Mesenchymal stem cell (in vitro differentiated cells and primary cell): ENCODE measurements around the gene RNF186. TPM values are rescaled to one million over a fixed set of nuclear protein-coding genes. Genes with fewer than 3 reads are reported as not detected.

Experiments used
- DNase-seq: peaks from one replicate; pipeline ENCODE4 v3.0.0-alpha.2; 2013
- H2AFZ ChIP-seq: one replicate; pipeline ENCODE4 v1.6.1; 2013; ENCODE audit warnings: low read depth, mild to moderate bottlenecking, control low read depth, inconsistent platforms, low read length, moderate library complexity
- H2AK5ac ChIP-seq: 2 replicates; pipeline ENCODE4 v1.6.1; 2013; ENCODE audit warnings: low read length, moderate library complexity, mild to moderate bottlenecking, inconsistent platforms; ENCODE audit not compliant: severe bottlenecking
- H2BK120ac ChIP-seq: one replicate; pipeline ENCODE4 v1.6.1; 2013; ENCODE audit warnings: low read depth, mild to moderate bottlenecking, inconsistent platforms, low read length, moderate library complexity
- H2BK12ac ChIP-seq, 2 experiments: one replicate each; pipeline ENCODE4 v1.6.1; 2013; ENCODE audit warnings: inconsistent platforms in 2 of 2, low read length in 2 of 2, mild to moderate bottlenecking in 2 of 2, moderate library complexity in 2 of 2, control low read depth in 1 of 2
- H2BK15ac ChIP-seq: one replicate; pipeline ENCODE4 v1.6.1; 2013; ENCODE audit warnings: mild to moderate bottlenecking, low read depth, inconsistent platforms; ENCODE audit not compliant: poor library complexity, severe bottlenecking
- H2BK5ac ChIP-seq: 2 replicates; pipeline ENCODE4 v1.6.1; 2013; ENCODE audit warnings: low read depth, mild to moderate bottlenecking, low read length, control low read depth, inconsistent platforms; ENCODE audit not compliant: poor library complexity, severe bottlenecking
- H3K14ac ChIP-seq, 2 experiments: one replicate each; pipeline ENCODE4 v1.6.1; 2013; ENCODE audit warnings: inconsistent platforms in 2 of 2, low read length in 2 of 2, control low read depth in 1 of 2, mild to moderate bottlenecking in 1 of 2, moderate library complexity in 1 of 2
- H3K18ac ChIP-seq, 2 experiments: one replicate each; pipeline ENCODE4 v1.6.1; 2013; ENCODE audit warnings: inconsistent platforms in 2 of 2, low read length in 2 of 2, control low read depth in 1 of 2, low read depth in 1 of 2, mild to moderate bottlenecking in 1 of 2
- H3K23ac ChIP-seq, 2 experiments: one replicate each; pipeline ENCODE4 v1.6.1; 2013; ENCODE audit warnings: inconsistent platforms in 2 of 2, low read length in 2 of 2, mild to moderate bottlenecking in 2 of 2, moderate library complexity in 2 of 2, control low read depth in 1 of 2
- H3K27ac ChIP-seq: 2 replicates; pipeline ENCODE4 v1.5.1; 2013; ENCODE audit warnings: mild to moderate bottlenecking, moderate library complexity, low read length, control low read depth, inconsistent platforms; ENCODE audit not compliant: poor library complexity, severe bottlenecking
- H3K27me3 ChIP-seq, 2 experiments: 2 replicates each; pipeline versions ENCODE4 v1.6.1 to v1.7.0; 2013; ENCODE audit warnings: low read length in 2 of 2, mild to moderate bottlenecking in 2 of 2, moderate library complexity in 2 of 2, control low read depth in 1 of 2, inconsistent platforms in 1 of 2; ENCODE audit not compliant: control insufficient read depth in 1 of 2, insufficient read depth in 1 of 2
- H3K36me3 ChIP-seq, 2 experiments: 2 replicates each; pipeline versions ENCODE4 v1.6.1 to v1.7.0; 2013; ENCODE audit warnings: low read length in 2 of 2, control low read depth in 1 of 2, inconsistent platforms in 1 of 2, low read depth in 1 of 2, mild to moderate bottlenecking in 1 of 2; ENCODE audit not compliant: insufficient read depth in 2 of 2, control insufficient read depth in 1 of 2
- H3K4ac ChIP-seq, 2 experiments: one replicate each; pipeline ENCODE4 v1.6.1; 2013; ENCODE audit warnings: inconsistent platforms in 2 of 2, low read length in 2 of 2, mild to moderate bottlenecking in 2 of 2, moderate library complexity in 2 of 2, control low read depth in 1 of 2, low read depth in 1 of 2
- H3K4me1 ChIP-seq: 2 replicates; pipeline ENCODE4 v1.6.1; 2013; ENCODE audit warnings: low read depth, low read length, control low read depth; ENCODE audit not compliant: control insufficient read depth, insufficient read depth
- H3K4me2 ChIP-seq: 2 replicates; pipeline ENCODE4 v1.6.1; 2013; ENCODE audit warnings: low read length, mild to moderate bottlenecking, inconsistent platforms; ENCODE audit not compliant: poor library complexity, severe bottlenecking
- H3K4me3 ChIP-seq, 2 experiments: 2 replicates each; pipeline versions ENCODE4 v1.5.1 to v1.7.0; 2013; ENCODE audit warnings: low read length in 2 of 2, mild to moderate bottlenecking in 2 of 2, control low read depth in 1 of 2, low read depth in 1 of 2; ENCODE audit not compliant: insufficient read depth in 1 of 2
- H3K79me1 ChIP-seq: replicated peaks from 2 replicates; pipeline ENCODE4 v1.6.1; 2013; ENCODE audit warnings: mild to moderate bottlenecking, control low read depth, low read length, inconsistent platforms; ENCODE audit not compliant: poor library complexity, severe bottlenecking
- H3K9ac ChIP-seq: 2 replicates; pipeline ENCODE4 v1.7.0; 2013; ENCODE audit warnings: mild to moderate bottlenecking, low read length, moderate library complexity
- H3K9me3 ChIP-seq: 2 replicates; pipeline ENCODE4 v1.7.0; 2013; ENCODE audit warnings: mild to moderate bottlenecking, low read length; ENCODE audit not compliant: control insufficient read depth
- H4K8ac ChIP-seq: one replicate; pipeline ENCODE4 v1.6.1; 2013; ENCODE audit warnings: inconsistent platforms, mild to moderate bottlenecking, low read length, moderate library complexity
- H4K91ac ChIP-seq: one replicate; pipeline ENCODE4 v1.6.1; 2013; ENCODE audit warnings: mild to moderate bottlenecking, low read length, inconsistent platforms
- WGBS: methylation state at CpG from one replicate; pipeline ENCODE4 v1.1.7; 2013; ENCODE audit warnings: mixed read lengths; 5-methylcytosine and 5-hydroxymethylcytosine counted together
- polyA plus RNA-seq, 2 experiments: library from polyadenylated mRNA; stranded (reverse); fragments of 200-250 nt; gene quantifications; one replicate each; pipeline ENCODE4 v1.2.3, GENCODE V29; 2013

The RNF186 gene
- polyA plus RNA-seq (2013, experiment 1 of 2): not detected
- not detected for polyA plus RNA-seq (2013, experiment 2 of 2)

- Histone ChIP-seq H3K9ac (no peak within 1 kb of the TSS), H2AK5ac (no peak within 1 kb of the TSS), H2BK12ac (no peak within 1 kb of the TSS), H3K27ac (no peak within 1 kb of the TSS), H3K36me3 (no peaks in the 10 kb centered on the region), H4K91ac (no peak within 1 kb of the TSS), H4K8ac (no peak within 1 kb of the TSS), H3K14ac (no peak within 1 kb of the TSS), H3K27me3 (no peaks in the 10 kb centered on the region), H3K4me3 (no peak within 1 kb of the TSS), H3K79me1 (no peaks in the 10 kb centered on the region), H3K4me2 (no peak within 1 kb of the TSS), H2AFZ (no peak within 1 kb of the TSS), H2BK5ac (no peak within 1 kb of the TSS), H2BK120ac (no peak within 1 kb of the TSS), H3K4ac (no peak within 1 kb of the TSS), H3K4me1 (peaks cover 12% of the 10 kb centered on the region), H3K18ac (no peak within 1 kb of the TSS), H3K23ac (no peak within 1 kb of the TSS), H2BK15ac (no peak within 1 kb of the TSS), H3K9me3 (no peaks in the 10 kb centered on the region)
- 94% methylated on average over 19 of the region's 22 CpGs for WGBS
- no peak for DNase-seq
Measured at GRCh38 chr1:19814681-19815503, at the start of gene RNF186. TSS of gene RNF186 (minus strand) at chr1:19815283. CDS start at chr1:19815101, 182 bp downstream.

- Histone ChIP-seq H2BK12ac (peak overlapping the region in 1 of 2 experiments; percentile 71), H2AFZ (no peak overlapping the region), H2BK120ac (no peak overlapping the region), H2BK15ac (no peak overlapping the region), H3K4ac (peak overlapping the region in 1 of 2 experiments; percentile 27), H3K14ac (no peak overlapping the region), H3K9me3 (peaks cover 6% of the 10 kb centered on the region), H3K27ac (no peak overlapping the region), H3K23ac (no peak overlapping the region), H3K27me3 (peaks cover 0 to 10% of the 10 kb centered on the region in 2 experiments), H3K9ac (no peak overlapping the region), H4K91ac (peak overlapping the region; percentile 29), H3K4me3 (no peak overlapping the region), H3K79me1 (no peaks in the 10 kb centered on the region), H2BK5ac (no peak overlapping the region), H3K36me3 (no peaks in the 10 kb centered on the region), H3K18ac (peak overlapping the region in 1 of 2 experiments; percentile 73), H4K8ac (no peak overlapping the region), H3K4me2 (no peak overlapping the region), H3K4me1 (no peaks in the 10 kb centered on the region), H2AK5ac (no peak overlapping the region)
- WGBS: 80% methylated on average over 1 of the region's 1 CpG
- peak; percentile 19 for DNase-seq
Measured at GRCh38 chr1:19864570-19865160, 49.6 kb upstream of the RNF186 start.

GRCh38 chr1:19862944-19863343 is 47.9 kb upstream of the RNF186 start:
- H3K36me3 ChIP-seq: no peaks in the 10 kb centered on the region
- no peak overlapping the region for H2AK5ac ChIP-seq
- H3K14ac ChIP-seq: no peak overlapping the region
- H3K27me3 ChIP-seq: peaks cover 0 to 10% of the 10 kb centered on the region in 2 experiments
- no peak overlapping the region for H2BK120ac ChIP-seq
- H3K27ac ChIP-seq: no peak overlapping the region
- H3K9ac ChIP-seq: no peak overlapping the region
- H3K79me1 ChIP-seq: no peaks in the 10 kb centered on the region
- H4K91ac ChIP-seq: no peak overlapping the region
- H2BK12ac ChIP-seq: no peak overlapping the region
- no peak overlapping the region for H3K4me3 ChIP-seq
- no peak overlapping the region for H2AFZ ChIP-seq
- 92% methylated on average over 2 of the region's 3 CpGs for WGBS
- H2BK15ac ChIP-seq: no peak overlapping the region
- H3K23ac ChIP-seq: no peak overlapping the region
- no peak overlapping the region for H2BK5ac ChIP-seq
- no peak overlapping the region for H4K8ac ChIP-seq
- DNase-seq: no peak
- peaks cover 6% of the 10 kb centered on the region for H3K9me3 ChIP-seq
- no peaks in the 10 kb centered on the region for H3K4me1 ChIP-seq
- H3K4me2 ChIP-seq: no peak overlapping the region
- H3K4ac ChIP-seq: no peak overlapping the region
- no peak overlapping the region for H3K18ac ChIP-seq

- no peak overlapping the region for H2AFZ ChIP-seq
- no peak overlapping the region for H3K4me2 ChIP-seq
- no peak overlapping the region for H3K18ac ChIP-seq
- no peak overlapping the region for H2AK5ac ChIP-seq
- H3K14ac ChIP-seq: no peak overlapping the region
- H2BK15ac ChIP-seq: no peak overlapping the region
- H3K4me1 ChIP-seq: no peaks in the 10 kb centered on the region
- H3K36me3 ChIP-seq: no peaks in the 10 kb centered on the region
- no peaks in the 10 kb centered on the region for H3K79me1 ChIP-seq
- H3K27ac ChIP-seq: no peak overlapping the region
- H2BK12ac ChIP-seq: no peak overlapping the region
- no peak overlapping the region for H3K23ac ChIP-seq
- no peak overlapping the region for H4K8ac ChIP-seq
- no peak overlapping the region for H2BK5ac ChIP-seq
- peaks cover 6% of the 10 kb centered on the region for H3K9me3 ChIP-seq
- WGBS: 83% methylated on average over 1 of the region's 1 CpG
- H3K27me3 ChIP-seq: peaks cover 0 to 10% of the 10 kb centered on the region in 2 experiments
- no peak overlapping the region for H3K4me3 ChIP-seq
- H3K4ac ChIP-seq: no peak overlapping the region
- no peak overlapping the region for H3K9ac ChIP-seq
- H4K91ac ChIP-seq: no peak overlapping the region
- H2BK120ac ChIP-seq: no peak overlapping the region
- DNase-seq: no peak
Measured at GRCh38 chr1:19861842-19862530, 46.9 kb upstream of the RNF186 start.
